BLaER1 (cell line): Measurements from ENCODE around the gene FNDC3B.

Experiments
- H3K27ac ChIP-seq: shearing (Covaris generic); formaldehyde crosslinking; 2 replicates; pipeline ENCODE4 v1.8.1; 2022
- H3K27me3 ChIP-seq: shearing (Covaris generic); formaldehyde crosslinking; 2 replicates; pipeline ENCODE4 v1.8.1; 2022
- H3K36me3 ChIP-seq: shearing (Covaris generic); formaldehyde crosslinking; 2 replicates; pipeline ENCODE4 v1.8.1; 2022
- H3K4me1 ChIP-seq: shearing (Covaris generic); formaldehyde crosslinking; 2 replicates; pipeline ENCODE4 v1.8.1; 2022
- H3K4me2 ChIP-seq: shearing (Covaris generic); formaldehyde crosslinking; 2 replicates; pipeline ENCODE4 v1.8.1; 2022
- H3K4me3 ChIP-seq: shearing (Covaris generic); formaldehyde crosslinking; 2 replicates; pipeline ENCODE4 v1.8.1; 2022
- H3K9ac ChIP-seq: shearing (Covaris generic); formaldehyde crosslinking; 2 replicates; pipeline ENCODE4 v1.8.1; 2022
- H3K9me3 ChIP-seq: shearing (Covaris generic); formaldehyde crosslinking; 2 replicates; pipeline ENCODE4 v1.8.1; 2022
- H4K20me1 ChIP-seq: shearing (Covaris generic); formaldehyde crosslinking; 2 replicates; pipeline ENCODE4 v1.8.1; 2022
- Cebpa-rat ChIP-seq: shearing (Covaris generic); IDR thresholded peaks from 2 replicates; pipeline ENCODE4 v1.8.1; 2022

FNDC3B gene

DNA sequence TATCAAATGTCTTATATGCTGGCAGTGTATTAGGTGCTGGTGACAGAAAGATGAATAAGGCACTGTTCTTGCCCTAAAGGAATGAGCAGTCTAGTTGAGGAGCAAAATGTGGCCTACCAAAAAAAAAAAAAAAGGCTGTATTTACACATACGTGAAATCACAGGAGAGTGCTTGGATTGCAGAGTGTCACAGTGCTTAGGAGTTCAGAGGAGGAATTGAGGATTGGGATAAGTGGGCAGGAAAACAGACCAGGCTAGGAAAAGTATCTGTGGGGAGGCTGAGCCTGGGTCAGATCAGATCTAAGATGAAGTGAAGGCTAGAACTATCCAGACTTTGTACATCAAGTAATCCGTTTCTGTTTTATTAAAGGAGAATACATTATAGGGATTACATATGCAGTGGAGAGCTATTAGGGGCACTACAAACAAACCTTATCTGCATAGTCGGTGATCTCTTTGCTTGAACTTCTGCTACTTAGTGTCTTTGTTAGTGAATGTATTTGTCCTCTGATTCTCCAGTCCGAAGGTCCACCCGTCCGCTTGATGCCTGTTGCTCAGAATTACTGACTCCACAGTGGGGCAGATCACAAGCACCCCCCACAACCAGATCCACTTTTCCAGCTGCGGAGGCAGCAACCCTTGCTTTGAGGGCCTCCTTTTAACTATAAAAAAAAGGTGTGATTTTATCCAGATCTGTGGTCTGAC lies 80.0 kb downstream of the FNDC3B start:
- H3K4me3 ChIP-seq: no peak overlapping the region
- no peak overlapping the region for H3K27ac ChIP-seq
- H3K36me3 ChIP-seq: peaks cover 55% of the 10 kb centered on the region
- H3K4me1 ChIP-seq: no peaks in the 10 kb centered on the region
- no peaks in the 10 kb centered on the region for H3K27me3 ChIP-seq
- no peak overlapping the region for H3K4me2 ChIP-seq
- no peaks in the 10 kb centered on the region for H3K9me3 ChIP-seq
- H3K9ac ChIP-seq: no peak overlapping the region
- TF ChIP-seq Cebpa-rat: no peak
- 0 out of 2 replicates have a peak, but pooled peaks cover 4% of the 10 kb centered on the region for H4K20me1 ChIP-seq

- no peak for TF ChIP-seq Cebpa-rat
- Histone ChIP-seq H4K20me1 (0 out of 2 replicates have a peak, but pooled peaks cover 4% of the 10 kb centered on the region), H3K36me3 (peaks cover 57% of the 10 kb centered on the region), H3K9me3 (no peaks in the 10 kb centered on the region), H3K9ac (no peak overlapping the region), H3K4me2 (no peak overlapping the region), H3K4me1 (no peaks in the 10 kb centered on the region), H3K4me3 (no peak overlapping the region), H3K27me3 (no peaks in the 10 kb centered on the region), H3K27ac (no peak overlapping the region)
Measured at GRCh38 chr3:172120912-172121311, 81.5 kb downstream of the FNDC3B start.

- no peaks in the 10 kb centered on the region for H3K4me1 ChIP-seq
- H3K27me3 ChIP-seq: no peaks in the 10 kb centered on the region
- no peaks in the 10 kb centered on the region for H3K9me3 ChIP-seq
- no peak overlapping the region for H3K4me3 ChIP-seq
- H3K9ac ChIP-seq: no peak overlapping the region
- H3K36me3 ChIP-seq: peaks cover 52% of the 10 kb centered on the region
- TF ChIP-seq Cebpa-rat: no peak
- H4K20me1 ChIP-seq: 0 out of 2 replicates have a peak, but pooled peaks cover 4% of the 10 kb centered on the region
- H3K4me2 ChIP-seq: no peak overlapping the region
- no peak overlapping the region for H3K27ac ChIP-seq
Measured at GRCh38 chr3:172121981-172122380, 82.6 kb downstream of the FNDC3B start.

GRCh38 chr3:172124271-172124670 lies 84.9 kb downstream of the FNDC3B start:
- H3K27ac ChIP-seq: no peak overlapping the region
- TF ChIP-seq Cebpa-rat: no peak
- H3K4me1 ChIP-seq: no peaks in the 10 kb centered on the region
- H3K4me3 ChIP-seq: no peak overlapping the region
- no peaks in the 10 kb centered on the region for H3K9me3 ChIP-seq
- H3K4me2 ChIP-seq: no peak overlapping the region
- peaks cover 13% of the 10 kb centered on the region; the same call in 1 of the 2 replicates for H4K20me1 ChIP-seq
- no peaks in the 10 kb centered on the region for H3K27me3 ChIP-seq
- H3K9ac ChIP-seq: no peak overlapping the region
- H3K36me3 ChIP-seq: peaks cover 46% of the 10 kb centered on the region

- Histone ChIP-seq H3K4me3 (no peak overlapping the region), H3K9me3 (no peaks in the 10 kb centered on the region), H4K20me1 (peaks cover 13% of the 10 kb centered on the region; the same call in 1 of the 2 replicates), H3K27ac (no peak overlapping the region), H3K9ac (no peak overlapping the region), H3K36me3 (peaks cover 46% of the 10 kb centered on the region), H3K27me3 (no peaks in the 10 kb centered on the region), H3K4me2 (no peak overlapping the region), H3K4me1 (no peaks in the 10 kb centered on the region)
- TF ChIP-seq Cebpa-rat: no peak
Measured at GRCh38 chr3:172125053-172125452, 85.7 kb downstream of the FNDC3B start.

DNA sequence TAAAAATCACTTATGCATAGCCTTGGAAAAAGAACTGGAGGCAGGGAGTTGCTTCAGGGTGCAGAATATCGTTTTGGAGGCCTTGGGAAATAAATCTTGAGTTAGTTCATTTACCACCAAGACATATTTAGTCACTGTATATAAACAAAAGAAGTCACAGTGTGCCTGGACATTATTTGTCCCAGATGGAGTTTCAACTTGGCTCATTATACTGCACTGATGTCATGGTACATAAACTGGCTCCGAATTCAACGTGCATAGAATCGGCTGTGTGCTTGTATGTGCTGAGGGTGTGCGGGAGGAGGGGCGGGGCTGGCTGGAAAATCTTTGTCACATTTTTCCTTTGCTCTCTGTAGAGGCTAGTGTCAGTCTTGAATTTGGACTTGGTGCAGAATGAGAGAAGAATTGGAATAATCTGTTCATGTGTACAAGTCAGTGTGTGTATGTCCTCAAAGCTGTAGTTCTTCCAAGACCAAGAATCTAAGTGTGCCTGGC lies 86.6 kb downstream of the FNDC3B start:
- Histone ChIP-seq H3K27me3 (no peaks in the 10 kb centered on the region), H3K4me2 (no peak overlapping the region), H3K4me1 (no peaks in the 10 kb centered on the region), H3K9me3 (no peaks in the 10 kb centered on the region), H3K9ac (no peak overlapping the region), H3K36me3 (peaks cover 41% of the 10 kb centered on the region), H3K27ac (no peak overlapping the region), H4K20me1 (peaks cover 9% of the 10 kb centered on the region), H3K4me3 (no peak overlapping the region)
- TF ChIP-seq Cebpa-rat: no peak

- Histone ChIP-seq H3K9ac (no peak overlapping the region), H3K36me3 (peaks cover 41% of the 10 kb centered on the region), H3K27me3 (no peaks in the 10 kb centered on the region), H3K4me2 (no peak overlapping the region), H3K4me3 (no peak overlapping the region), H3K9me3 (no peaks in the 10 kb centered on the region), H4K20me1 (peaks cover 9% of the 10 kb centered on the region), H3K4me1 (no peaks in the 10 kb centered on the region), H3K27ac (no peak overlapping the region)
- TF ChIP-seq Cebpa-rat: no peak
Measured at GRCh38 chr3:172126741-172127140, 87.4 kb downstream of the FNDC3B start.

GRCh38 chr3:172127141-172127540 lies 87.8 kb downstream of the FNDC3B start:
- Histone ChIP-seq H3K27me3 (no peaks in the 10 kb centered on the region), H3K4me3 (no peak overlapping the region), H3K36me3 (peaks cover 41% of the 10 kb centered on the region), H3K9ac (no peak overlapping the region), H3K4me2 (no peak overlapping the region), H4K20me1 (peaks cover 9% of the 10 kb centered on the region), H3K9me3 (no peaks in the 10 kb centered on the region), H3K27ac (no peak overlapping the region), H3K4me1 (no peaks in the 10 kb centered on the region)
- no peak for TF ChIP-seq Cebpa-rat

DNA sequence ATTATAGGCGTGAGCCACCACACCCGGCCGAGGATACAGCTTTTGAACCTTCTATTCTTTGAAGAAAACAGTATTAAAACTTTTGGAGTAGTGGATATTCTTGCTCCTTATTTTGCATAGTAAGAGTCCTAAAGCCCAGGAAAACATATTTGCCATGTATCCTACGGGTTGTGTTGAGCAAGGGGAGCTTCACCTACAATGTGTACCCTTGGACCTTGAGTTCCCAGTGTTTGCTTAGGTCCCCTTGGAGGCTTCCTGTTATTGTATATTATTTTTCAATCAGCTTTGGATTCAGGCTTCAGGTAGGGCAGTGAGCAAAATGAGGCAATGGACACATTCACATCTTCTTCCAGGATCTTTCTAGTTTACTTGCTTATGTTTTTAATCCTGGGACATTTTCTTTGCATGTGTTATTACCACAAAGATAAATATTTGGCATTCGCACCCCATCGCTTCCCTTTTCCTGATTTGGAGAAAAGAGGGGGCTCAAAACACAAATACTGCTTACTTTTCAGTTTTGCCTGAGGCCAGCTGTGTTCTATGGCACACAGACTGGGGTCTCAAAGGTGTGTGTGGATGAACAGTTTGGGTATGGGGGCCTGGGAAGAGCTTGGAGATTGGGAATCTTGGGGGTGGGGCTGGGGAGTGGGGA lies 88.7 kb downstream of the FNDC3B start:
- no peaks in the 10 kb centered on the region for H3K9me3 ChIP-seq
- H3K9ac ChIP-seq: no peak overlapping the region
- H3K4me2 ChIP-seq: no peak overlapping the region
- H3K4me1 ChIP-seq: no peaks in the 10 kb centered on the region
- no peak for TF ChIP-seq Cebpa-rat
- peaks cover 34% of the 10 kb centered on the region for H3K36me3 ChIP-seq
- no peak overlapping the region for H3K27ac ChIP-seq
- H4K20me1 ChIP-seq: peaks cover 9% of the 10 kb centered on the region
- no peak overlapping the region for H3K4me3 ChIP-seq
- H3K27me3 ChIP-seq: no peaks in the 10 kb centered on the region

- Histone ChIP-seq H3K36me3 (peaks cover 30% of the 10 kb centered on the region), H3K9me3 (no peaks in the 10 kb centered on the region), H3K9ac (no peak overlapping the region), H4K20me1 (peaks cover 9% of the 10 kb centered on the region), H3K27me3 (no peaks in the 10 kb centered on the region), H3K27ac (no peak overlapping the region), H3K4me3 (no peak overlapping the region), H3K4me2 (no peak overlapping the region), H3K4me1 (no peaks in the 10 kb centered on the region)
- TF ChIP-seq Cebpa-rat: no peak
Measured at GRCh38 chr3:172128858-172129257, 89.5 kb downstream of the FNDC3B start.
